GM23338 (cell line): Measurements from ENCODE around the gene CCPG1. TPM values are rescaled to one million over a fixed set of nuclear protein-coding genes. Genes with fewer than 3 reads are reported as not detected.

Experiments used
- ATAC-seq: fragments of 200-7000 bp; cut with Tn5 transposase; 3 replicates; pipeline ENCODE4 v1.9.1; 2020
- DNase-seq: peaks from one replicate; pipeline ENCODE4 v3.0.0-alpha.2; 2015; ENCODE audit warnings: low spot score
- H2AFZ ChIP-seq: fragments of 200-600 bp; sonication (generic); 2 replicates; pipeline ENCODE4 v1.8.0; 2016; ENCODE audit warnings: antibody characterized with exemption, mild to moderate bottlenecking, moderate library complexity
- H3F3A ChIP-seq: fragments of 200-600 bp; sonication (generic); replicated peaks from 2 replicates; pipeline ENCODE4 v1.8.0; 2017; ENCODE audit warnings: antibody characterized with exemption, mixed run types, low read depth
- H3K27ac ChIP-seq: fragments of 200-600 bp; sonication (generic); 2 replicates; pipeline ENCODE4 v1.6.1; 2016; ENCODE audit warnings: low read depth
- H3K27me3 ChIP-seq: fragments of 200-600 bp; sonication (generic); 2 replicates; pipeline ENCODE4 v1.8.0; 2016; ENCODE audit warnings: mild to moderate bottlenecking, mixed run types, moderate library complexity; ENCODE audit not compliant: insufficient read depth
- H3K36me3 ChIP-seq: fragments of 200-600 bp; sonication (generic); 2 replicates; pipeline ENCODE4 v1.8.0; 2016; ENCODE audit warnings: mild to moderate bottlenecking; ENCODE audit not compliant: insufficient read depth
- H3K4me1 ChIP-seq: fragments of 200-600 bp; sonication (generic); 2 replicates; pipeline ENCODE4 v1.8.0; 2016; ENCODE audit warnings: mild to moderate bottlenecking, moderate library complexity; ENCODE audit not compliant: insufficient read depth
- H3K4me2 ChIP-seq: fragments of 200-600 bp; sonication (generic); 2 replicates; pipeline ENCODE4 v1.7.1; 2017; ENCODE audit warnings: mixed run types
- H3K4me3 ChIP-seq: fragments of 200-600 bp; sonication (generic); 2 replicates; pipeline ENCODE4 v1.6.1; 2016; ENCODE audit warnings: mixed run types
- H3K79me2 ChIP-seq: fragments of 200-600 bp; sonication (generic); replicated peaks from 2 replicates; pipeline ENCODE4 v1.8.0; 2017; ENCODE audit warnings: mild to moderate bottlenecking; ENCODE audit not compliant: insufficient read depth
- H3K9me2 ChIP-seq: fragments of 200-600 bp; sonication (generic); 2 replicates; pipeline ENCODE4 v1.8.0; 2017; ENCODE audit not compliant: insufficient read depth
- H4K20me1 ChIP-seq: fragments of 200-600 bp; sonication (generic); replicated peaks from 2 replicates; pipeline ENCODE4 v1.8.0; 2017; ENCODE audit warnings: mild to moderate bottlenecking; ENCODE audit not compliant: insufficient read depth
- H3K27ac Mint-ChIP-seq: 2 replicates; pipeline ENCODE4 v1.8.0; 2020; ENCODE audit warnings: inconsistent platforms, mild to moderate bottlenecking, moderate library complexity, mixed read lengths
- H3K27me3 Mint-ChIP-seq: 3 replicates; pipeline ENCODE4 v1.8.0; 2022; ENCODE audit warnings: low read depth, mild to moderate bottlenecking, moderate library complexity, mixed read lengths, inconsistent platforms; ENCODE audit not compliant: insufficient read depth, poor library complexity
- H3K36me3 Mint-ChIP-seq: 3 replicates; pipeline ENCODE4 v1.8.0; 2021; ENCODE audit warnings: low read depth, mild to moderate bottlenecking, inconsistent platforms, moderate library complexity, mixed read lengths
- H3K4me1 Mint-ChIP-seq: 3 replicates; pipeline ENCODE4 v1.8.0; 2020; ENCODE audit warnings: mild to moderate bottlenecking, inconsistent platforms, mixed read lengths
- H3K4me3 Mint-ChIP-seq: 3 replicates; pipeline ENCODE4 v1.8.0; 2021; ENCODE audit warnings: moderate library complexity, mild to moderate bottlenecking, inconsistent platforms, mixed read lengths
- H3K9me3 Mint-ChIP-seq: 3 replicates; pipeline ENCODE4 v1.8.0; 2020; ENCODE audit warnings: moderate library complexity, mild to moderate bottlenecking, inconsistent platforms, mixed read lengths
- CREB1 ChIP-seq: fragments of 250-450 bp; sonication (Bioruptor Pico); IDR thresholded peaks from 2 replicates; pipeline ENCODE4 v1.5.0; 2020; ENCODE audit warnings: low read depth, mild to moderate bottlenecking, moderate library complexity
- ETS1 ChIP-seq: IDR thresholded peaks from 2 replicates; pipeline ENCODE4 v1.6.1; 2016; ENCODE audit warnings: antibody characterized with exemption
- EZH2 ChIP-seq: fragments of 200-600 bp; sonication (generic); IDR thresholded peaks from one replicate; pipeline ENCODE4 v1.8.0; 2017; ENCODE audit warnings: antibody characterized with exemption, mild to moderate bottlenecking, low read depth; ENCODE audit not compliant: unreplicated experiment
- EZH2phosphoT487 ChIP-seq: fragments of 200-600 bp; sonication (generic); IDR thresholded peaks from one replicate; pipeline ENCODE4 v1.8.1; 2018; ENCODE audit warnings: antibody characterized with exemption; ENCODE audit not compliant: unreplicated experiment
- NANOG ChIP-seq: IDR thresholded peaks from 2 replicates; pipeline ENCODE4 v1.6.1; 2016; ENCODE audit warnings: antibody characterized with exemption, borderline replicate concordance
- POLR2AphosphoS5 ChIP-seq: IDR thresholded peaks from 2 replicates; pipeline ENCODE4 v1.6.1; 2016; ENCODE audit warnings: antibody characterized with exemption, low read depth
- STAT1 ChIP-seq: IDR thresholded peaks from one replicate; pipeline ENCODE4 v1.6.1; 2016; ENCODE audit warnings: antibody characterized with exemption; ENCODE audit not compliant: unreplicated experiment
- ZNF114 ChIP-seq: fragments of 250-450 bp; sonication (Bioruptor Pico); IDR thresholded peaks from 2 replicates; pipeline ENCODE4 v1.5.0; 2020; ENCODE audit warnings: mild to moderate bottlenecking, moderate library complexity
- ZNF331 ChIP-seq: fragments of 250-450 bp; sonication (Bioruptor Pico); IDR thresholded peaks from 2 replicates; pipeline ENCODE4 v1.5.0; 2020; ENCODE audit warnings: low read depth, mild to moderate bottlenecking, moderate library complexity
- polyA plus RNA-seq: library from polyadenylated mRNA; unstranded; fragments of >200 nt; fragmentation: Nextera tagmentation; extraction: Ambion mirVana; gene quantifications from 2 replicates; pipeline ENCODE4 v1.2.1, GENCODE V29; 2016
- total RNA-seq: library from RNA; depleted of rRNA; stranded (reverse); fragments of >200 nt; shearing (Covaris generic); gene quantifications from 2 replicates; pipeline ENCODE4 v1.2.3, GENCODE V29; 2014

CCPG1 gene
- total and polyA plus RNA-seq, 2 experiments from 2014 or later, result 7.7 to 11.1 TPM

GRCh38 chr15:55366981-55367380 is 41.2 kb downstream of the CCPG1 start (continued):
- TF ChIP-seq POLR2AphosphoS5 (no peak), ZNF114 (CRISPR knock-in tag) (no peak), ETS1 (no peak), CREB1 (CRISPR knock-in tag) (no peak)

- H3K4me1 Mint-ChIP-seq, result peaks cover 7% of the 10 kb centered on the region; the same call in 2 of the 3 replicates
- H3K27ac ChIP-seq, result no peak overlapping the region
- no peak for TF ChIP-seq STAT1
- TF ChIP-seq ZNF114 (CRISPR knock-in tag), result no peak
- no peak for TF ChIP-seq ZNF331
- no peak for TF ChIP-seq EZH2phosphoT487
- TF ChIP-seq NANOG, result no peak
- TF ChIP-seq ETS1, result no peak
- TF ChIP-seq EZH2, result no peak
- no peak for TF ChIP-seq POLR2AphosphoS5
- ATAC-seq (no peak), DNase-seq (no peak)
- H3K27me3 ChIP-seq, result no peaks in the 10 kb centered on the region
- H4K20me1 ChIP-seq, result no peaks in the 10 kb centered on the region
- no peaks in the 10 kb centered on the region for H3K9me2 ChIP-seq
- no peaks in the 10 kb centered on the region for H3K27me3 Mint-ChIP-seq
- no peaks in the 10 kb centered on the region for H3K36me3 Mint-ChIP-seq
- no peaks in the 10 kb centered on the region for H3K9me3 Mint-ChIP-seq
- no peak overlapping the region for H3K4me3 Mint-ChIP-seq
- no peak overlapping the region for H3K27ac Mint-ChIP-seq
- no peaks in the 10 kb centered on the region; the same call in 1 of the 2 replicates for H3K4me1 ChIP-seq
- H3F3A ChIP-seq, result no peaks in the 10 kb centered on the region
- no peak overlapping the region for H3K4me2 ChIP-seq
- no peaks in the 10 kb centered on the region for H3K36me3 ChIP-seq
- no peak overlapping the region for H3K4me3 ChIP-seq
- H2AFZ ChIP-seq, result no peak overlapping the region
- no peaks in the 10 kb centered on the region for H3K79me2 ChIP-seq
These were observed 45.5 kb downstream of the CCPG1 start for GRCh38 chr15:55362641-55363040.

- Histone ChIP-seq H2AFZ (no peak overlapping the region), H4K20me1 (no peaks in the 10 kb centered on the region), H3K4me2 (no peak overlapping the region), H3F3A (no peaks in the 10 kb centered on the region), H3K4me1 (no peaks in the 10 kb centered on the region; the same call in 1 of the 2 replicates), H3K27ac (no peak overlapping the region; the same call in 1 of the 2 replicates), H3K27me3 (no peaks in the 10 kb centered on the region), H3K9me2 (no peaks in the 10 kb centered on the region), H3K79me2 (no peaks in the 10 kb centered on the region), H3K4me3 (no peak overlapping the region), H3K36me3 (no peaks in the 10 kb centered on the region)
- TF ChIP-seq POLR2AphosphoS5, result no peak
- H3K4me1 Mint-ChIP-seq, result peaks cover 9% of the 10 kb centered on the region; the same call in 2 of the 3 replicates
- H3K9me3 Mint-ChIP-seq, result no peaks in the 10 kb centered on the region; the same call in 2 of the 3 replicates
- H3K27me3 Mint-ChIP-seq, result no peaks in the 10 kb centered on the region
- no peak for DNase-seq
- no peak overlapping the region for H3K27ac Mint-ChIP-seq
- ATAC-seq, result no peak
- H3K36me3 Mint-ChIP-seq, result no peaks in the 10 kb centered on the region
- no peak overlapping the region for H3K4me3 Mint-ChIP-seq
These were observed 47.1 kb downstream of the CCPG1 start for GRCh38 chr15:55361048-55361447.
